ENCODE results near the gene OPTN.

- no peak for TF ChIP-seq CTCF (IDR thresholded peaks at IDR 0.05 in 4 of 5, conservative IDR thresholded peaks at IDR 0.05 in 1 of 5)
- TF ChIP-seq POLR2A (IDR thresholded peaks at IDR 0.05): no peak
Observed at GRCh38 chr10:13087601-13087985, 12.4 kb upstream of the OPTN start.

All from gastrocnemius medialis (tissue), 4 donors.